ENCODE measurements around the gene TEX26.

TEX26 gene
- total RNA-seq = 0 reads per million in 3 donors

- Histone ChIP-seq H3K27me3 (replicated peaks; ENCODE audit: control insufficient read depth, insufficient read depth, low read length, poor library complexity, severe bottlenecking) (no peaks in the 10 kb centered on the region), H3K27ac (ENCODE audit: insufficient read depth, low read length, poor library complexity, severe bottlenecking) (no peak within 1 kb of the TSS), H3K36me3 (ENCODE audit: control insufficient read depth, insufficient read depth, low read length) (no peaks in the 10 kb centered on the region), H3K4me3 (ENCODE audit: insufficient read depth, low read depth, low read length, poor library complexity, severe bottlenecking) (no peak within 1 kb of the TSS), H3K4me1 (ENCODE audit: control insufficient read depth, insufficient read depth, low read length, poor library complexity, severe bottlenecking) (no peaks in the 10 kb centered on the region), H3K9me3 (ENCODE audit: control insufficient read depth, low read length) (no peaks in the 10 kb centered on the region)
- no peak for DNase-seq
These were observed at the start of gene TEX26 for GRCh38 chr13:30932481-30933353. TSS of gene TEX26 (plus strand) at chr13:30932656. CDS start at chr13:30932716, 60 bp downstream.

GRCh38 chr13:30882996-30883766 lies 49.3 kb upstream of the TEX26 start:
- no peaks in the 10 kb centered on the region for H3K4me1 ChIP-seq (ENCODE audit: control insufficient read depth, insufficient read depth, low read length, poor library complexity, severe bottlenecking)
- no peaks in the 10 kb centered on the region for H3K27me3 ChIP-seq (replicated peaks; ENCODE audit: control insufficient read depth, insufficient read depth, low read length, poor library complexity, severe bottlenecking)
- no peak for DNase-seq
- no peak overlapping the region for H3K27ac ChIP-seq (ENCODE audit: insufficient read depth, low read length, poor library complexity, severe bottlenecking)
- no peaks in the 10 kb centered on the region for H3K36me3 ChIP-seq (ENCODE audit: control insufficient read depth, insufficient read depth, low read length)
- H3K9me3 ChIP-seq (ENCODE audit: control insufficient read depth, low read length) = no peaks in the 10 kb centered on the region
- H3K4me3 ChIP-seq (ENCODE audit: insufficient read depth, low read depth, low read length, poor library complexity, severe bottlenecking) = no peak overlapping the region

- no peaks in the 10 kb centered on the region for H3K9me3 ChIP-seq (ENCODE audit: control insufficient read depth, low read length)
- no peaks in the 10 kb centered on the region for H3K36me3 ChIP-seq (ENCODE audit: control insufficient read depth, insufficient read depth, low read length)
- DNase-seq = no peak
- H3K4me1 ChIP-seq (ENCODE audit: control insufficient read depth, insufficient read depth, low read length, poor library complexity, severe bottlenecking) = no peaks in the 10 kb centered on the region
- no peak overlapping the region for H3K27ac ChIP-seq (ENCODE audit: insufficient read depth, low read length, poor library complexity, severe bottlenecking)
- H3K27me3 ChIP-seq (replicated peaks; ENCODE audit: control insufficient read depth, insufficient read depth, low read length, poor library complexity, severe bottlenecking) = no peaks in the 10 kb centered on the region
- no peak overlapping the region for H3K4me3 ChIP-seq (ENCODE audit: insufficient read depth, low read depth, low read length, poor library complexity, severe bottlenecking)
These were observed 47.9 kb upstream of the TEX26 start for GRCh38 chr13:30884543-30884942.

GRCh38 chr13:30889196-30889690 lies 43.2 kb upstream of the TEX26 start:
- Histone ChIP-seq H3K27me3 (replicated peaks; ENCODE audit: control insufficient read depth, insufficient read depth, low read length, poor library complexity, severe bottlenecking) (no peaks in the 10 kb centered on the region), H3K4me1 (ENCODE audit: control insufficient read depth, insufficient read depth, low read length, poor library complexity, severe bottlenecking) (no peaks in the 10 kb centered on the region), H3K4me3 (ENCODE audit: insufficient read depth, low read depth, low read length, poor library complexity, severe bottlenecking) (no peak overlapping the region), H3K27ac (ENCODE audit: insufficient read depth, low read length, poor library complexity, severe bottlenecking) (no peak overlapping the region), H3K9me3 (ENCODE audit: control insufficient read depth, low read length) (no peaks in the 10 kb centered on the region), H3K36me3 (ENCODE audit: control insufficient read depth, insufficient read depth, low read length) (no peaks in the 10 kb centered on the region)
- DNase-seq = no peak

GRCh38 chr13:30892966-30893365 lies 39.5 kb upstream of the TEX26 start:
- H3K9me3 ChIP-seq (ENCODE audit: control insufficient read depth, low read length) = no peaks in the 10 kb centered on the region
- DNase-seq = no peak
- H3K27ac ChIP-seq (ENCODE audit: insufficient read depth, low read length, poor library complexity, severe bottlenecking) = no peak overlapping the region
- H3K4me1 ChIP-seq (ENCODE audit: control insufficient read depth, insufficient read depth, low read length, poor library complexity, severe bottlenecking) = no peaks in the 10 kb centered on the region
- no peak overlapping the region for H3K4me3 ChIP-seq (ENCODE audit: insufficient read depth, low read depth, low read length, poor library complexity, severe bottlenecking)
- H3K27me3 ChIP-seq (replicated peaks; ENCODE audit: control insufficient read depth, insufficient read depth, low read length, poor library complexity, severe bottlenecking) = no peaks in the 10 kb centered on the region
- no peaks in the 10 kb centered on the region for H3K36me3 ChIP-seq (ENCODE audit: control insufficient read depth, insufficient read depth, low read length)

- Histone ChIP-seq H3K27me3 (replicated peaks; ENCODE audit: control insufficient read depth, insufficient read depth, low read length, poor library complexity, severe bottlenecking) (no peaks in the 10 kb centered on the region), H3K9me3 (ENCODE audit: control insufficient read depth, low read length) (no peaks in the 10 kb centered on the region), H3K27ac (ENCODE audit: insufficient read depth, low read length, poor library complexity, severe bottlenecking) (no peak overlapping the region), H3K4me1 (ENCODE audit: control insufficient read depth, insufficient read depth, low read length, poor library complexity, severe bottlenecking) (no peaks in the 10 kb centered on the region), H3K4me3 (ENCODE audit: insufficient read depth, low read depth, low read length, poor library complexity, severe bottlenecking) (no peak overlapping the region), H3K36me3 (ENCODE audit: control insufficient read depth, insufficient read depth, low read length) (no peaks in the 10 kb centered on the region)
- DNase-seq = no peak
These were observed 36.7 kb upstream of the TEX26 start for GRCh38 chr13:30895773-30896172.

GRCh38 chr13:30898070-30898469 lies 34.4 kb upstream of the TEX26 start:
- Histone ChIP-seq H3K4me1 (ENCODE audit: control insufficient read depth, insufficient read depth, low read length, poor library complexity, severe bottlenecking) (no peaks in the 10 kb centered on the region), H3K4me3 (ENCODE audit: insufficient read depth, low read depth, low read length, poor library complexity, severe bottlenecking) (no peak overlapping the region), H3K27ac (ENCODE audit: insufficient read depth, low read length, poor library complexity, severe bottlenecking) (no peak overlapping the region), H3K27me3 (replicated peaks; ENCODE audit: control insufficient read depth, insufficient read depth, low read length, poor library complexity, severe bottlenecking) (no peaks in the 10 kb centered on the region), H3K36me3 (ENCODE audit: control insufficient read depth, insufficient read depth, low read length) (no peaks in the 10 kb centered on the region), H3K9me3 (ENCODE audit: control insufficient read depth, low read length) (no peaks in the 10 kb centered on the region)
- DNase-seq = no peak

GRCh38 chr13:30898678-30899241 lies 33.7 kb upstream of the TEX26 start:
- no peak for DNase-seq
- Histone ChIP-seq H3K4me1 (ENCODE audit: control insufficient read depth, insufficient read depth, low read length, poor library complexity, severe bottlenecking) (no peaks in the 10 kb centered on the region), H3K27ac (ENCODE audit: insufficient read depth, low read length, poor library complexity, severe bottlenecking) (no peak overlapping the region), H3K36me3 (ENCODE audit: control insufficient read depth, insufficient read depth, low read length) (no peaks in the 10 kb centered on the region), H3K9me3 (ENCODE audit: control insufficient read depth, low read length) (no peaks in the 10 kb centered on the region), H3K27me3 (replicated peaks; ENCODE audit: control insufficient read depth, insufficient read depth, low read length, poor library complexity, severe bottlenecking) (no peaks in the 10 kb centered on the region), H3K4me3 (ENCODE audit: insufficient read depth, low read depth, low read length, poor library complexity, severe bottlenecking) (no peak overlapping the region)

- H3K4me3 ChIP-seq (ENCODE audit: insufficient read depth, low read depth, low read length, poor library complexity, severe bottlenecking) = no peak overlapping the region
- DNase-seq = no peak
- no peaks in the 10 kb centered on the region for H3K36me3 ChIP-seq (ENCODE audit: control insufficient read depth, insufficient read depth, low read length)
- peaks cover 3% of the 10 kb centered on the region for H3K27me3 ChIP-seq (replicated peaks; ENCODE audit: control insufficient read depth, insufficient read depth, low read length, poor library complexity, severe bottlenecking)
- no peak overlapping the region for H3K27ac ChIP-seq (ENCODE audit: insufficient read depth, low read length, poor library complexity, severe bottlenecking)
- H3K4me1 ChIP-seq (ENCODE audit: control insufficient read depth, insufficient read depth, low read length, poor library complexity, severe bottlenecking) = no peaks in the 10 kb centered on the region
- no peaks in the 10 kb centered on the region for H3K9me3 ChIP-seq (ENCODE audit: control insufficient read depth, low read length)
These were observed 32.0 kb upstream of the TEX26 start for GRCh38 chr13:30900436-30900835.
